Left forelimb (tissue), 1 donor: Measurements from ENCODE around the gene TFR2.

ENCODE experiments used
- DNase-seq: peaks from one replicate; pipeline ENCODE4 v3.0.0-alpha.2; 2018; ENCODE audit warnings: low spot score

The TFR2 gene

DNA sequence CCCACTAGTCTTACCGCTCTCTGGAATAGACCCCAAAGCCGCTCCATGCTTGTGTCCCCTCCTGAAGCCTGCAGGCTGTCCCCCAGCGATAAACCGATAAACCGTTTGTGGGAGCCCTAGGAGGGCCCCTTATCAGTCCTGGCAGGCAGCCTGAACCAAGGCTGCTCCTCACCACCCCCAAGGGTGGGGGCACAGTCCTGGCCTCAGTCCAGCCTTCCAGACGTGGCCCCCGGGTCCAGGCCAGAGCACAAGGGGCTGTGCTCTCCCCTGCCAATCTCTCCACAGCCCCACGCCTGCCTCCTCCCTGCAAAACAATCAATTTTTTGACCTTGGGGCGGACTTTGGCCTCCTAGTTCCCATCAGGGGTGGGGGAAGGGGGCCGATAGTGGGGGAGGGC is at the start of gene TFR2:
Gene TFR2, minus strand, starts transcription at position 90 of the 397 bp plus-strand sequence. Its CDS starts 43 bp downstream, at position 47.
- DNase-seq = no peak

- DNase-seq = no peak
These were observed 48.1 kb upstream of the TFR2 start for GRCh38 chr7:100689230-100690135.

- DNase-seq = no peak
These were observed 47.0 kb upstream of the TFR2 start for GRCh38 chr7:100688326-100688860.

DNA sequence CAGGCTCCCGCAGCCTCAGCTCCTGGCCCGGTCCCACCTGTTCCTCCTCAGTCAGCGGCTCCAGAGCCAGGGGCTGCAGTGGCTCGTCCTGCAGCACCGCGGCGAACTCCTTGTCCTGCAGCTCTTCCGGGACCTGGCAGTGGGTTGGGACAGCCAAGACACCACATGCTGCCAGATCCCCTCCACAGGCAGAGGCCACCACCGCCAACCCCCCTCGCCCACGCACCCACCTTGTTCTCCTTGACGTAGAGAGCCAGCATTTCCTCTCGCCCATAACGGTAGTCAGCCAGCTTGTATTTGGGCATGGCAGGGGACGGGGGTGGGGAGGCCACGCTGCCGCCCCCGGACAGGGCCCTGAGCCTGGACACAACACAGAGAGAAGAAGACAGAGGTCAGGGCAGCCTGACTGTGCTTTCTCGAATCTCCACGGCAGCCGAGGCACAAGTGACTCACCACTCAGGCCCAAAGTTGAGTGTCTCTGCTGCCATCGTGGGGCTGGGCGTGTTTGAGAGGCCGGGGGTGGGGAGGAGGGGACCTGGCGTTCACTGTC is 46.5 kb upstream of the TFR2 start:
- no peak for DNase-seq

- no peak for DNase-seq
These were observed 45.9 kb upstream of the TFR2 start for GRCh38 chr7:100687261-100687660.

DNA sequence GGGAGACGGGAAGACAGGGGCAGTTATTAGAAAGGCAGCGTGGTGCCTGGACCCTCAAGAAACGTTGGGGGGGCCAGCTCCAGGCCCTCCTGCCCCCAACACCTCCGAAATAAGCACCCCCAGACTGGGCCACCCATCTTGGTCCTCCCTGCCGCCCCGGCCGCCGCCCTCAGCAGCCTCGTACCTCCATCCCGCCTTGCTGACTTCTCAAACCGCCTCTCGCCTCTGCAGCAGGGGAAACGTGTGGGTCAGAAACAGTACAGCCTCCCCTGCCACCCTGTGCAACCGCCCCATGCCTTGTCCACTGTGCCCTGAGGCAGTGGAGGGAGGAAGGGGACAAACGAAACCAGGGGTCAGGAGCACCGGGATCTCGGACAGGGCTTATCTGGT is 45.5 kb upstream of the TFR2 start:
- no peak for DNase-seq

DNA sequence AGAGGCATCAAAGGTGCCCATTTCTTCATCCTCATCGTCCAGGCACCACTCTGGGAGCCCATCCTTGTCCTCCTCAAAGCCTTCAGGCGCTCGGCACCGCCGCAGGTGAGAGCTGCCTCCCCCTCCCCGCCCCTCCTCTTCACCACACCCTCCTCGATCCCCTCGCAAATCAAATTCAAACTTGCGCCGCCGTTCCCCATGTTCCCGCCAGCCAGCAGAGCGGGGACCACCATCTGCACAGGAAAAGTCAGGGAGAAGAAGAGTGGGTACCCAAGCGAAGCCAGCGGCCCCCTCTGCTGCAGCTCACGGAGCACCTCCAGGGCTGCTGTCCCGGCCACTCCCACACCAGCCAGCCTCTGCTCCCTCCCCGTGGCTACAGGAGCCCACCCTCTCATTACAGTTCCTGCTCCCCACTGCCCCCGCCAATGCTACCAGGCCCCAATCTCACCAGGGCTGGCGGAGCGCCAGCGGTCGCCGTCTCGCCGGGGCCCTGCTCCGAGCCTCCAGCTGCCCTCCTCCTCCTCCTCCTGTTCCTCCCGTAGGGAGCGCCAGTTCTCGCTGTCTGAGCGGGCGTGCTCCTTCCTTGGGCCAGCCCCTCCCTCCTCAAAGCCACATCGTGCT is 45.0 kb upstream of the TFR2 start:
- no peak for DNase-seq

DNA sequence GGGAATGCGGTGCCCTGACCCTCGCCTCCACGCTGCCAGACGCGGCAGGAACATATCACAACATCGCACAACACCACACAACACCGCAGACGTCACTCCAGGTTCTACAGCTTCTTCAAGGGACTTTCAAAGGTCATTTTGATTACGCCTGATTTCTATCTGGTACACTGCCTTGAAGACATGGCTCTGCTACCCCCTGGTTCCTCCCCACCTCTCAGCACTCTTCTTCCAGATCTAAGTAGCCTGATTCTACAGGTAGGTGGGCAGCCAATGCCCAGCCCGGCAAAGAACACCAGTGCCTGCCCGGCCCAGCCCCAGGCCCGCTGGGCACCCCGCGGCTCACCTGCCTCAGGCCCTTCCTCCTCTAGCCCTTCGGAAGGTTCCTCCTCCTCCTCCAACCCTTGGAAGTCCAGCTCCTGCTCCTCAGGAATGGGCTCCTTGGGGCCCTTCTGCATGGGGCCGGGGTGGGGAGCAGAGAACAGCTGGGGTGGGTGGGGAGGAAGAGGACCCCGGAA is 44.3 kb upstream of the TFR2 start:
- no peak for DNase-seq

GRCh38 chr7:100685049-100685605 is 43.8 kb upstream of the TFR2 start:
- no peak for DNase-seq

GRCh38 chr7:100684534-100685042 is 43.2 kb upstream of the TFR2 start:
- no peak for DNase-seq

DNA sequence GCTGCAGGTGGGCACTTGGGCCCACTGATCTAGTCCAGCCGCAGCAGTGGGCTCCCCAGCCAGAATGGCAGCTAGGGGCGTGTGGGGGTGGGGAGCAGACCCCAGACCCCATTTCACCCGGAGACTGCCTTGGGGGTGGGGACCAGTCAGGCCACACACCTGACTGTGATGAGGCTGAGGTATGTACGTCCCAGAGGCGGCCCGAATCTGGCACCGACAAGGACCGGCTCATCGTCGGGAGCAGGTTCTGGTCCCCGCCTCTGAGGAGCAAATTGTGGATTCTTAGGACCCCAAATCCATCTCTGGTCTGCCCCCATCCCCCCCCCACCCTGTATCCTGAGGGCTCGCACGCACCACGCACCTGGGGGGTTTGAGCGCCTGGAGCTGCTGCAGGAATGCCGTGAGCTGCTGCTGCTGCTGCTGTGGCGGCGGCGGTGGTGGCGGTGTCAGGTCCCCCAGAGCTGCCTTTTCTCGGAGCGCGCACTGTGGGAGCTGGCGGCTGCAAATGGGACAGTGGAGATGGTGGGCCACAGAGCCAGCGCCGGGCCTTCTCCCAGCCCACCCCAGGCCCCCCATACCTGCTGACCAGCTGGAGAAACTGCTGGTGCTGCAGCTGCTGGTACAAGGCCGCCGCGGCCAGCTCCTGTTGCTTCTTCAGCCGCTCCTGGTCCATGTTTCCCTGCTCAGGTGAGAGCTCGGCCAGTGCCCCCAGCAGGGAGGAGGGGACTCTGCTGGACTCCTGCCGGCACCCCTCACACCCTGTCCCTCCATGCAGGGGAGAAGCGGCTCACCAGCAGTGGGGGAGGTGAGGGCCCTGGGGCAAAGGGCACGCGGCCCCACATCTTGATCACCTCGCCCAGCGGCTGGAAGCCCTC is 42.5 kb upstream of the TFR2 start:
- no peak for DNase-seq

DNA sequence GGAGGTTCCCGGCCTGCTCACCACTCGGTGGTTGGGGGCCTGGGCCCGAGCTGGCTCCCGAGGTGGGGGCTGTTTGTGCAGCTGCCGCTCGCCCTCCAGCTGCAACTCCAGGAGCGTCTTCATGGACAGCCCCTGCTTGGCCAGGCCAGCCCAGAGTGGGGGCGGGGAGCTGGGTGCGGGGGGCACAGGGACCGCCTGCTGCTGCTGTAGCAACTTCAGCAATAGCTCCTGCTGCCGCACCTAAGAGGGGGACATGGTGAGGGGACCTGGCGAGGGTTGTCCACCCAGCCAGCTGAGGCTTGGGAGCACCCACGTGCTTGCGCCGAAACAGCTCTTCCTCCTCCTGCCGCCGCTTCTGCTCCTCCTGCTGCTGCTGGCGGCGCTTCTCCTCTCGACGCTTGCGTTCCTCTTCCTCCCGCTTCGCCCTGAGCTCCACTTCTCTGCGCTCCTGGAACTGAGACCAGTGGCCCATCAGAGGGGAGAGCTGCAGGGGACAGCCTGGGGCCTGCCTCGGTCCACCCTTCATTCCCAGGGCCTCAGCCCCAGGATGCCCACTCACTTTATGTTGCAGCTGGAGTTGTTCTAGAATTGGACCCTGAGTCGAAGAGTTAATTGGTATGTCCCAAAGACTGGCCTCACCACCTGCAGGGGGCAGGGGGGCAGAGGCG is 41.8 kb upstream of the TFR2 start:
- DNase-seq = no peak

DNA sequence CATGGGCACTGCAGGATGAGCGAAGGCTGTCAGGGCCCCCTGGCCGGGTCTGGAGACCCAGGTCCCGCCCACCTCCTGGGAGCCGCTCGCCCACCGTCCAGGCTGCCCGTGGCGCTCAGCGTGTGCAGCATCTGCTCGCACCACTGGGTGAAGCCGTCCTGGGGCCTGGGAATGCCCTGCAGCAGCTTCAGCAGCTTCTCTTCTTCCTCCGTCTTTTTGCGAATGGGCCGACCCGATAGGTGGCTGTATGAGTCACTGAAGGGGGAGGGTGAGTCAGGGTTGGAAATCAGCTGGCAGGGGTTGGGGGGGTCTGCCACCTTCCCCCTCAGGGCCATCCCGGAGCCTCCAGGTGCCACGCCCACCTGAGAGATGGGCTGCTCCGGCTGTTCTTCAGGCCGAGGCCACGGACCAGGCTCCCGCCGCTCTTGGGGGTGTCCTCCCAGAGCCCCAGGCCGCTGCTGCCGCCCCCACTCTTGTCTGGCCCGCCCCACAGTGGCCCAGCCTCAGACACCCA is 40.9 kb upstream of the TFR2 start:
- DNase-seq = no peak

DNA sequence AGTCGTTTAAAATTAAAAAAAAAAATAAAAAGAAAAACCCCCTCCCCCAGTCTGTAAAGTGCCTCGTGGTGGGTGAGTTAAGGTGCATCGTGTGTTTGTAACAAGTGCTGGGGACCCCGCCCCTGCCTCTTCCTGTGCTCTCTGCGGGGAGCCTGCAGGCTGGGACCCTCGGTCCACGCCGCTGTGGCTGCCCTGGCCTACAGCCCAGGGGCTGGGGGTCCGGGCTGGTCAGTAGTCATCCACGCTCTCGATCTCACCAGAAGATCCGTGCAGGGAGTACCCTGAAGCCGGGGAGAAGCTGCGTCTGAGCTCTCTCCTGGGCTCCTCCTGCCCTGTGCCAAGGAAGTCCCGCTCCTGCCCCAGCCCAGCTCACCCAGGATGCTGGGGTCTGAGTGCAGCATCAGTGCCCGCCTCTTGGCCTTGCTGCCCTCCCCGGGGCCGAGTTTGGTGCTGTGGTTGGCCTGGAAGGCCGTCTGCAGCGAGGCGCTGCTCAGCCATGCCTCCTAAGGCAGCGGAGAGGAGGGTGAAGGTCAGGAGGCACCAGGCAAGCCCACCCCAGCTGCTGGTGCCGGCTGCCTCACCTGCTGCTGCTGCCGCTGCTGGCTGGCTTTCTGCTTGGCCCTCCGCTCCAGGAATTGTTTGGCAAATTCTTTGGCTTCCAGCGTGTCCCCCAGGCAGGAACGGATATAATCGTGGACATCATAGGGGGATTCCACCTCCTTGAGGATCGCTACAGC is 40.3 kb upstream of the TFR2 start:
- no peak for DNase-seq

DNA sequence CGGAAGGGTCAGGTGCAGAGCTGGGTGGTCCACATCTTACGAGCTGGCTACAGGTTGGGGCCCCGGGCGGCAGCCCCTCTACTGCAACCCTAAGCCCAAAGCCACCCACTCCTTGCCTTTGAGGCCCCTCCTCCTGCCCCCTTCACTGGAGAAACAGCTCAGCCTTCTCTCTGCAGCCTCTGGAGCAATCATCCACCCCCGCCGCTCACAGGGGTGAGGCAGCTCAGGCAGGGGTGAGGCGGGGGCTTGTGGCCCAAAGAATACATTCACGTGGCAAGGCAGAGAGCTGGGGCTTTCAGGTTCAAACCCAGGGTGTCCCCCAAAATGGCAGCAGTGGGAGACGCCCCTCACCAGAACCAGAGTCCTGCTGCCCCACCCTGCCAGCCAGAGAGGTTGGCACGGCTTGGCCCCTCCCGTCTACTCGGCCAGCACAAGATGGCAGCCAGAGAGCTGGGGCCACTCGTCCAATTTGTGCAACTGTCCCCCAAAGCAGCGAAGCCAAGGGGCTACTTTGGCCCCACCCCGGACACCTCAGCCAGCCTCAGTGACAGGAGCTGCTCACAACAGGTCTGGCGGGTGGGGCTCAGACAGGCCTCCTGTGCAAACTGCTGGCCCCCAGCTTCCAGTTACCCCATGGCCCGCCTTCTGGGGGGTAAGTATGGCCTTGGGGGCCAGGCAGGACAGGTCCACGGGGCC is 39.4 kb upstream of the TFR2 start:
- no peak for DNase-seq

GRCh38 chr7:100679927-100680575 is 38.7 kb upstream of the TFR2 start:
- no peak for DNase-seq

GRCh38 chr7:100679129-100679926 is 38.0 kb upstream of the TFR2 start:
- no peak for DNase-seq
